Activated CD4-positive, alpha-beta T cell treated with anti-CD3 and anti-CD28 coated beads, Interleukin-2, amount 50 U/mL, for 16 hours (primary cell): ENCODE measurements around the gene OOSP1.
A peak's percentile ranks its signal among the peaks of the same experiment; 100 is the strongest.
"Not testable (repeated sequence)": the region's sequence is repeated elsewhere in the genome, so short reads cannot be mapped to it uniquely, and the experiment has no call there.

Experiments
- DNase-seq: peaks from one replicate; pipeline ENCODE4 v3.0.0-alpha.2; 2020

OOSP1 gene

GRCh38 chr11:59938132-59938531 is at the start of gene OOSP1:
Gene OOSP1, plus strand, starts transcription at chr11:59938432. Its CDS starts 23 bp downstream, at chr11:59938455.
- no peak for DNase-seq

GRCh38 chr11:59891781-59892181 is 46.5 kb upstream of the OOSP1 start:
- no peak for DNase-seq

GRCh38 chr11:59894616-59895015 is 43.6 kb upstream of the OOSP1 start:
- no peak for DNase-seq

GRCh38 chr11:59898046-59898445 is 40.2 kb upstream of the OOSP1 start:
- DNase-seq, result no peak

- DNase-seq, result no peak
Measured at GRCh38 chr11:59898650-59899049, 39.6 kb upstream of the OOSP1 start.

GRCh38 chr11:59899532-59899931 is 38.7 kb upstream of the OOSP1 start:
- DNase-seq, result no peak

- no peak for DNase-seq
Measured at GRCh38 chr11:59900366-59901126, 37.7 kb upstream of the OOSP1 start.

- DNase-seq, result no peak
Measured at GRCh38 chr11:59901306-59901705, 36.9 kb upstream of the OOSP1 start.

- DNase-seq, result not testable (repeated sequence)
Measured at GRCh38 chr11:59903569-59903968, 34.7 kb upstream of the OOSP1 start.

- no peak for DNase-seq
Measured at GRCh38 chr11:59918480-59918879, 19.8 kb upstream of the OOSP1 start.

GRCh38 chr11:59918987-59919589 is 19.1 kb upstream of the OOSP1 start:
- DNase-seq, result peak; percentile 31

GRCh38 chr11:59923813-59924212 is 14.4 kb upstream of the OOSP1 start:
- no peak for DNase-seq

GRCh38 chr11:59931688-59932087 is 6.5 kb upstream of the OOSP1 start:
- no peak for DNase-seq

- no peak for DNase-seq
Measured at GRCh38 chr11:59938718-59939117, 486 bp downstream of the OOSP1 start.

- no peak for DNase-seq
Measured at GRCh38 chr11:59939482-59939881, 1.2 kb downstream of the OOSP1 start.

- no peak for DNase-seq
Measured at GRCh38 chr11:59941091-59941490, 2.9 kb downstream of the OOSP1 start.

GRCh38 chr11:59943997-59944714 is 5.9 kb downstream of the OOSP1 start:
- no peak for DNase-seq

- no peak for DNase-seq
Measured at GRCh38 chr11:59944720-59945119, 6.5 kb downstream of the OOSP1 start.

- no peak for DNase-seq
Measured at GRCh38 chr11:59953463-59954218, 15.4 kb downstream of the OOSP1 start.

GRCh38 chr11:59954219-59954847 is 16.1 kb downstream of the OOSP1 start:
- no peak for DNase-seq

- no peak for DNase-seq
Measured at GRCh38 chr11:59957094-59957493, 18.9 kb downstream of the OOSP1 start.

GRCh38 chr11:59960502-59961381 is 22.5 kb downstream of the OOSP1 start:
- no peak for DNase-seq
